Karpas-422 (cell line): ENCODE data around the gene LRP1B. TPM values are rescaled to one million over a fixed set of nuclear protein-coding genes. Genes with fewer than 3 reads are reported as not detected.

Experiments
- DNase-seq: peaks from one replicate; pipeline ENCODE4 v3.0.0-alpha.2; 2015
- H2AFZ ChIP-seq: fragments of 200-600 bp; sonication (generic); 2 replicates; pipeline ENCODE4 v1.6.1; 2014; ENCODE audit warnings: antibody characterized with exemption, low read length, mixed read lengths
- H3K27ac ChIP-seq: fragments of 200-600 bp; sonication (generic); 2 replicates; pipeline ENCODE4 v1.5.1; 2014; ENCODE audit warnings: mild to moderate bottlenecking, low read length, moderate library complexity
- H3K27me3 ChIP-seq: fragments of 200-600 bp; sonication (generic); 2 replicates; pipeline ENCODE4 v1.6.1; 2014; ENCODE audit warnings: low read length, mixed read lengths
- H3K36me3 ChIP-seq: fragments of 200-600 bp; sonication (generic); 2 replicates; pipeline ENCODE4 v1.6.1; 2014; ENCODE audit warnings: low read length, mixed read lengths; ENCODE audit not compliant: insufficient read depth
- H3K4me1 ChIP-seq: fragments of 200-600 bp; sonication (generic); 2 replicates; pipeline ENCODE4 v1.6.1; 2014; ENCODE audit warnings: mild to moderate bottlenecking, low read length, mixed read lengths
- H3K4me2 ChIP-seq: fragments of 200-600 bp; sonication (generic); 2 replicates; pipeline ENCODE4 v1.6.1; 2014; ENCODE audit warnings: low read length, low read depth, mild to moderate bottlenecking; ENCODE audit not compliant: poor library complexity, severe bottlenecking
- H3K4me3 ChIP-seq: fragments of 200-600 bp; sonication (generic); 2 replicates; pipeline ENCODE4 v1.5.1; 2014; ENCODE audit warnings: mild to moderate bottlenecking, antibody characterized with exemption, low read length, mixed read lengths
- H3K79me2 ChIP-seq: fragments of 200-600 bp; sonication (generic); 2 replicates; pipeline ENCODE4 v1.6.1; 2014; ENCODE audit warnings: mild to moderate bottlenecking, low read length, mixed read lengths
- H3K9ac ChIP-seq: fragments of 200-600 bp; sonication (generic); 2 replicates; pipeline ENCODE4 v1.6.0; 2014; ENCODE audit warnings: low read length
- H3K9me2 ChIP-seq: fragments of 200-600 bp; sonication (generic), shearing (Covaris generic); replicated peaks from 2 replicates; pipeline ENCODE4 v1.6.0; 2014; ENCODE audit warnings: mild to moderate bottlenecking, low read length, moderate library complexity; ENCODE audit not compliant: insufficient read depth
- H3K9me3 ChIP-seq: fragments of 300-700, 200-600 bp; sonication (generic); 2 replicates; pipeline ENCODE4 v1.6.1; 2014; ENCODE audit warnings: low read length, mixed read lengths
- H4K20me1 ChIP-seq: fragments of 200-600 bp; sonication (generic); 2 replicates; pipeline ENCODE4 v1.6.1; 2014; ENCODE audit warnings: mild to moderate bottlenecking, antibody characterized with exemption, low read length, low read depth; ENCODE audit not compliant: insufficient read depth
- total RNA-seq: library from RNA; depleted of rRNA; stranded (reverse); fragments of >200 nt; shearing (Covaris generic); gene quantifications from 2 replicates; pipeline ENCODE4 v1.2.3, GENCODE V29; 2014; ENCODE audit warnings: low replicate concordance

Gene LRP1B
- total RNA-seq, 1 experiment from 2014 or later, result not detected

DNA sequence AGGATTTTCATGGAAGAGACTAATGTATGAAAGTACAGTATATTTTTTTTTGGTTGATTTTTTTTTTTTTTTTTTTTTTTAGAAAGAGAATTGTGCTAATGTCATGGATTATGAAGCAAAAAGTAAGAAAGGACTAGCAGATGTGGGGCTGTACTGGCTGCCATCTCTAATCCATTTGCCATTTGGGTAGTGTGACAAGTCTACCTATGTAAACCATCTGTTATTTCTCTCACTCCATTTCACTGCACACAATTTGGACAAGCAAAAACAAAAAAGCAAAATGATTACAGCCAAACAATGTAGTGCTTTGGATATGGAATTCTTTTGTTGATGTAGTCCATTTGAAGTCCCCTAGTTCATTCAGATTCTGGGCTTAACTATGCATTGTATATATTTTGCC is 1355.4 kb downstream of the LRP1B start:
- no peak overlapping the region for H3K27ac ChIP-seq
- no peak overlapping the region for H3K4me2 ChIP-seq
- no peaks in the 10 kb centered on the region for H3K79me2 ChIP-seq
- H3K9me3 ChIP-seq, result peaks cover 27% of the 10 kb centered on the region; the same call in 1 of the 2 replicates
- no peaks in the 10 kb centered on the region for H4K20me1 ChIP-seq
- H3K27me3 ChIP-seq, result no peaks in the 10 kb centered on the region
- no peak overlapping the region for H3K9ac ChIP-seq
- H2AFZ ChIP-seq, result no peak overlapping the region
- no peak for DNase-seq
- H3K4me3 ChIP-seq, result no peak overlapping the region
- H3K36me3 ChIP-seq, result no peaks in the 10 kb centered on the region
- H3K4me1 ChIP-seq, result no peaks in the 10 kb centered on the region
- H3K9me2 ChIP-seq, result no peaks in the 10 kb centered on the region

DNA sequence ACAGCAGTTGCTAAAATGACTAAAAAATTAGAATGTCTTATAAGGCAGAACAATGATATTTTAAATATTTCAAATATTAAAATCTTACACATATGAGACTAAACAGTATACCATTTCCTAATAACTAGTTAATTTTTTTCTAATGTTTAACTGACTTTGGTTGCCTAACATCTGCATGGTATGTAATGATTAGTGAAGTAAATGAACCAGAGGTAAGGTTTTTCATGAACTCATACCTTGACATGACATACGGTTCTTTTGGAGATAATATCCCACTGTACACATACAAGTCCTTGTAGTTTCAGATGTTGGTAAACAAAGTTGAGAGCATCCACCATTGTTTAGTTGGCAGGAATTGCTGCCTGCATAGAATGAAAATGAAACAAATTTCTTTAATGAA is 1360.2 kb downstream of the LRP1B start:
- peaks cover 22% of the 10 kb centered on the region; the same call in 1 of the 2 replicates for H3K9me3 ChIP-seq
- no peaks in the 10 kb centered on the region for H3K4me1 ChIP-seq
- no peak overlapping the region for H3K27ac ChIP-seq
- no peaks in the 10 kb centered on the region for H3K9me2 ChIP-seq
- H4K20me1 ChIP-seq, result no peaks in the 10 kb centered on the region
- DNase-seq, result no peak
- H3K4me2 ChIP-seq, result no peak overlapping the region
- H2AFZ ChIP-seq, result no peak overlapping the region
- no peaks in the 10 kb centered on the region for H3K36me3 ChIP-seq
- H3K4me3 ChIP-seq, result no peak overlapping the region
- no peak overlapping the region for H3K9ac ChIP-seq
- no peaks in the 10 kb centered on the region for H3K79me2 ChIP-seq
- H3K27me3 ChIP-seq, result no peaks in the 10 kb centered on the region

DNA sequence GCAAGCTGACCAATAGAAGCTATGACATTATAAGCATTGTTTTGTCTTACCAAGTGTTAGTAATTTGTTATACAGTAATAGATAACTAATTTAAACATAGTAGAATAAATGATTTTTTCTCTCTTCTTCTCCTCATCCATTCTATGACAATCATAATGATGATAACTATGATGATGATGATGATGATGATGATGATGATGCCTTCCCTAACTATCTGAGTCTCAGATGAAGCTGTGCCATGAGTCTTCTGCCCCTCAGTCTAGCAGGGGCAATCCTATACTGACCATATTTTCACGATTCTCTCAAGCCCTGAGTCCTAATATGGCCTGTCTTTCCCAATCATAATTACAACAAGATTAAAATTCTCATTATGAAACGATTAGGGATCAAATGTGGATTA is 1369.0 kb downstream of the LRP1B start:
- no peaks in the 10 kb centered on the region for H3K27me3 ChIP-seq
- no peaks in the 10 kb centered on the region; the same call in 1 of the 2 replicates for H3K9me2 ChIP-seq
- no peak overlapping the region for H3K27ac ChIP-seq
- no peaks in the 10 kb centered on the region for H3K79me2 ChIP-seq
- peaks cover 23% of the 10 kb centered on the region; the same call in 1 of the 2 replicates for H3K9me3 ChIP-seq
- no peak overlapping the region for H2AFZ ChIP-seq
- no peak overlapping the region for H3K4me2 ChIP-seq
- no peak overlapping the region for H3K9ac ChIP-seq
- no peaks in the 10 kb centered on the region for H3K36me3 ChIP-seq
- H3K4me1 ChIP-seq, result no peaks in the 10 kb centered on the region
- DNase-seq, result no peak
- H4K20me1 ChIP-seq, result no peaks in the 10 kb centered on the region
- H3K4me3 ChIP-seq, result no peak overlapping the region

DNA sequence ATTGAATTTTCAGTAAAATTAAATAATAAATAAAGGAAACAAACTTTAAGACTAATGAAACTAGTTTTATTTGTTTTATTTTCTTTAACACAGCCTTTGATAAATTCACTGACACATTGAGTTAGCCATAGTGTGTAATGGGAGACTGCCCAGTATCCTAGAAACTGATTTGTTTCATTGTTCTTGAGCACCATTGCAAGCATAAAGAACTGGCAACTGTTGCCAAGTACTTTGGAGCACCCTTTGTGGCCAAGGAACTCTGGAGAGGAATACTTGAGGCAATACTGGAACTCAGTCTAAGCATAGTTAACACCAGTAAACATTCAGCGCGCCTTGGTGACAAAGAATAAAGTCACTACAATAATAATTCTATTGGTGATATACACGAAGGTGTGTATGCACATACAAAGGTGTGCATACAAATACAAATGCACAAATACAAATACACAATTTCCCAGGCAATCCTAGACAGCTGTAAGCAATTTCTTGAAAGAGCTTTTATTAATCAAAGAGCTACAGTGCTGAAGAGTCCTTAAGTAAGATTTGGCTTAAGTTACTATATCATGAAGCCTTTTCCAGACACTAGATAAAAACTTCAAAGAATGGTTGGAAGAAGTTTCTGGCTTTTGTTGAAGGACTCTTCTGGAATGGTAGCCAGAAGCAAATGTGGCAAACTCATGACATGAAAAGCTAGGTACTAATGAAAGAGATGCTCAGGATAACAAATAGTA is 1371.2 kb downstream of the LRP1B start:
- Histone ChIP-seq H3K4me3 (no peak overlapping the region), H3K9ac (no peak overlapping the region)

DNA sequence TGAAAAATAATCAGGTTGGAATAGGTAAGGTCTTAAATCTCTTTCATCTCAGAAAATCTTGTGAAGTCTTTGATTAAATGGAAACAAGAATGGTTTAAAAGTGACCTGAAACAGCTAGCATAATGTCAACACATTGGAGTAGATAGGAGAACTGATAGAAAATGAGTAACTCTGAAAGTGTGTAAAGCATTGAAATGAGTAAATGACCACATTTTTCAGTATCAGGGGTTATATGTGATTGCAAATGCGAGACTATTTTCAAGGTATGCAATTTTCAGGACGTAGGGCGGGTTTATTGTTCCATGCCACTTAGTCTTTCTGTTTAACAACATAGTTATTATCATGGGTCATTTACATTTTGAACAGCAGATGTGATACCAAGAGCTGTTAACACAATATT is 1383.2 kb downstream of the LRP1B start:
- no peak for DNase-seq
- no peaks in the 10 kb centered on the region for H3K79me2 ChIP-seq
- no peaks in the 10 kb centered on the region for H4K20me1 ChIP-seq
- no peak overlapping the region for H2AFZ ChIP-seq
- no peak overlapping the region for H3K4me3 ChIP-seq
- no peak overlapping the region for H3K9ac ChIP-seq
- no peak overlapping the region for H3K27ac ChIP-seq
- peaks cover 12% of the 10 kb centered on the region for H3K9me3 ChIP-seq
- H3K9me2 ChIP-seq, result no peaks in the 10 kb centered on the region
- H3K36me3 ChIP-seq, result no peaks in the 10 kb centered on the region
- H3K4me1 ChIP-seq, result no peaks in the 10 kb centered on the region
- H3K4me2 ChIP-seq, result no peak overlapping the region
- H3K27me3 ChIP-seq, result no peaks in the 10 kb centered on the region

More for the DNA sequence above, 1371.2 kb downstream of the LRP1B start:
- H2AFZ ChIP-seq, result no peak overlapping the region
- H3K79me2 ChIP-seq, result no peaks in the 10 kb centered on the region
- no peaks in the 10 kb centered on the region for H3K27me3 ChIP-seq
- peaks cover 21% of the 10 kb centered on the region for H3K9me3 ChIP-seq
- no peak for DNase-seq
- H3K27ac ChIP-seq, result no peak overlapping the region
- H4K20me1 ChIP-seq, result no peaks in the 10 kb centered on the region
- no peaks in the 10 kb centered on the region for H3K4me1 ChIP-seq
- H3K9me2 ChIP-seq, result no peaks in the 10 kb centered on the region
- H3K4me2 ChIP-seq, result no peak overlapping the region
- H3K36me3 ChIP-seq, result no peaks in the 10 kb centered on the region

DNA sequence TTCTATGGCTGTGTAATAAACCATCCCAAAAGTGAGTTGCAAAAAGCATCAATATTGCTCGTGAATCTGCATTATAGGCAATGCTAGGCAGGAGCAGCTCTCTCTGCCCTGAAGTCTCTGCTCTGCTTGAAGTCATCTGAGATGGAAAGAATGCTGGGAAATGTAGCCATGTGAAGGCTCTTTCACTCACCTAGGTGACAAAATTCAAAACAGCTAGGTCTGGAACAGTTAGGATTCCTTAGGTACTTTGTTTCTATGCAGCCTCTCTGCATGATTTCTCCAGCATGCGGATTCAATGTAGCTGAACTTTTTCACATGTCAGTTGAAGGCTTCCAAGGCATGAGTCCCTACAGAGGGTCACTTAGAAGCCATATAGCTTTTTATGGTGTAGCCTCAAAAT is 1383.7 kb downstream of the LRP1B start:
- Histone ChIP-seq H3K79me2 (no peaks in the 10 kb centered on the region), H3K9ac (no peak overlapping the region), H4K20me1 (no peaks in the 10 kb centered on the region), H3K36me3 (no peaks in the 10 kb centered on the region), H3K9me2 (no peaks in the 10 kb centered on the region), H3K4me3 (no peak overlapping the region), H3K4me2 (no peak overlapping the region), H3K27me3 (no peaks in the 10 kb centered on the region), H3K9me3 (peaks cover 11% of the 10 kb centered on the region), H3K4me1 (no peaks in the 10 kb centered on the region), H2AFZ (no peak overlapping the region), H3K27ac (no peak overlapping the region)
- DNase-seq, result no peak

DNA sequence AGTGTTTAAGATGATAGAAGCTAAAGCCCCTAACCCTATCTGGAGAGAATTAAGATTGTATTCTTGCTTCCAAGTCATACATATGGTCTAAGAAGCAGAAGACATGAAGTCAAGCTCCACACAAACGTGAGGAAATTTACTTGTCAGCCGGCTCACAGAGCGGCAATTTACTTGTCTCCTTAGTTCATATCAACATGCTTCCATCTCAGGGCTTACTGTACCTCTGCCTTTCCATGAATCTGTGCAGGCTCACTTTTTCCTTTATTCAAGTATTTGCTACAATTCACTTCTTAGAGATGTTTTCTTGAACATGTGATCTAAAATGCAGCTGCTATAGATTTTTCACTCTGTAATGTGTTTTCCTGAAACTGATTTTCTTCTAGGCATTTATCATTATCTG is 1386.4 kb downstream of the LRP1B start:
- no peaks in the 10 kb centered on the region for H3K9me2 ChIP-seq
- H2AFZ ChIP-seq, result no peak overlapping the region
- DNase-seq, result no peak
- no peak overlapping the region for H3K9ac ChIP-seq
- H3K9me3 ChIP-seq, result peaks cover 7% of the 10 kb centered on the region
- H3K27ac ChIP-seq, result no peak overlapping the region
- no peaks in the 10 kb centered on the region for H3K36me3 ChIP-seq
- no peaks in the 10 kb centered on the region for H3K4me1 ChIP-seq
- no peaks in the 10 kb centered on the region for H3K79me2 ChIP-seq
- H3K4me2 ChIP-seq, result no peak overlapping the region
- H4K20me1 ChIP-seq, result no peaks in the 10 kb centered on the region
- no peaks in the 10 kb centered on the region for H3K27me3 ChIP-seq
- H3K4me3 ChIP-seq, result no peak overlapping the region

DNA sequence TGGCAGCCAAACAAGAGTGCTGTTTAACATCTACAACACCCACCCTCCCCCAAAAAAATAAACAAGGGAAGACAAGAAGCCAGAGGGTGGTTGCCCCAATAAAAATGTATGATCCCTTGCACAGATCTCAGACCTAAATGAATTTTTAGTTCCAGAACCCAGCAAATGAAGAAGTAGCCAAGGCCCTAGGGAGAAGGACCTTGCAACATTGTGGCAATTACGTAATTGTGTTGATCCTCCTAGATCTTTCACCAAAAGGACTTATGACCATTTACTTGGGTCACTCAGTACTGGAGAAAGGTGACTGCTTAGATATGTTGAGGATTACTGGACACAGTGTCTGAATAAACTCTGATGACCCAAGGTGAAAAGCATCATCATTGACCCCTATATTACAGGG is 1393.8 kb downstream of the LRP1B start:
- no peak overlapping the region for H3K4me3 ChIP-seq
- DNase-seq, result no peak
- no peak overlapping the region for H2AFZ ChIP-seq
- no peaks in the 10 kb centered on the region for H3K36me3 ChIP-seq
- no peaks in the 10 kb centered on the region for H4K20me1 ChIP-seq
- no peak overlapping the region for H3K4me2 ChIP-seq
- H3K79me2 ChIP-seq, result no peaks in the 10 kb centered on the region
- H3K9me3 ChIP-seq, result peaks cover 4% of the 10 kb centered on the region
- no peaks in the 10 kb centered on the region for H3K27me3 ChIP-seq
- no peaks in the 10 kb centered on the region for H3K4me1 ChIP-seq
- no peak overlapping the region for H3K9ac ChIP-seq
- no peak overlapping the region for H3K27ac ChIP-seq
- H3K9me2 ChIP-seq, result no peaks in the 10 kb centered on the region
